Erythroblast (primary cell): Measurements from ENCODE around the gene ADAM11.
"Not testable (repeated sequence)": the region's sequence is repeated elsewhere in the genome, so short reads cannot be mapped to it uniquely, and the experiment has no call there.

Source experiments
- DNase-seq, 2 experiments: peaks; one replicate each; lab custom pipeline; 2025; lab: John Stamatoyannopoulos, UW
- GATA1 ChIP-seq: IDR thresholded peaks from 2 replicates; pipeline ENCODE4 v1.6.1; 2011; ENCODE audit warnings: low read depth, mild to moderate bottlenecking, control low read depth, low read length, moderate library complexity
- POLR2A ChIP-seq: IDR thresholded peaks from 2 replicates; pipeline ENCODE4 v1.6.1; 2011; ENCODE audit warnings: mild to moderate bottlenecking, low read length

The ADAM11 gene

DNA sequence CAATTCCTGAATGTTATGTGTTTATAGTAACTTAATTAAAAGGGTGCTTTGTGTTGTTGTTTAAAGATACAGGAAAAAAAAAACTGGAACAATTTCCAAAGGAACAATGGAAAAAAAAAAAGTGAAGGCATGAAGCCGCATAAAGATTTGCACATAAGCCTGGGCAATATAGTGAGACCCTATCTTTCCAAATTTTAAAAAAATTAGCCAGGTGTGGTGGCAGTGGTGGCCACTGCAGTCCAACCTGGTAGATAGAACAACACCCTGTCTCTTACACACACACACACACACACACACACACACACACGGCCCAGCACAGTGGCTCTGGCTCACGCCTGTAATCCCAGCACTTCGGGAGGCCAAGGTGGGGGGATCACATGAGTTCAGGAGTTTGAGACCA lies 49.4 kb downstream of the ADAM11 start:
- TF ChIP-seq POLR2A (no peak), GATA1 (no peak)
- no peak for DNase-seq

DNA sequence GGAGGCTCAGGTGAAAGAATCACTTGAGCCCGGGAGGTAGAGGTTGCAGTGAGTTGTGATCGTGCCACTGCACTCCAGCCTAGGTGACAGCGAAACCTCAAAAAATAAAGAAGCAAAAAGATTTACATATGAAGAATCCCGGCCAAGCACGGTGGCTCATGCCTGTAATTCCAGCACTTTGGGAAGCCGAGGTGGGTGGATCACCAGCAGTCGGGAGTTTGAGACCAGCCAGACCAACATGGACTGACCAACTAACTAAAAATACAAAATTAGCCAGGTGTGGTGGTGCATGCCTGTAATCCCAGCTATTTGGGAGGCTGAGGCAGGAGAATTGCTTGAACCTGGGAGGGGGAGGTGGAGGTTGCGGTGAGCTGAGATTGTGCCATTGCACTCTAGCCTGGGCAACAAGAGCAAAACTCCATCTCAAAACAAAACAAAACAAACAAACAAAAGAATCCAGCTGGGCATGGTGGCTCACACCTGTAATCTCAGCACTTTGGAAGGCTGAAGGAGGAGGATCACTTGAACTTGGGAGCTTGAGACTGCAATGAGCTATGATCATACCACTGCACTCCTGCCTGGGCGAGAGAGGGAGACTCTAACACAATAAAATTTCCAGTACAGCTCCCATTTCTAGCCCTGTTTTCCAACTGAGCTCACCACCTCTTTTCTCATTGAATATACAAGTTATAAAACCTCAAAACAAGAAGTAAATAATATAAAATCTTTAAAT lies 50.0 kb downstream of the ADAM11 start:
- not testable (repeated sequence) for DNase-seq

DNA sequence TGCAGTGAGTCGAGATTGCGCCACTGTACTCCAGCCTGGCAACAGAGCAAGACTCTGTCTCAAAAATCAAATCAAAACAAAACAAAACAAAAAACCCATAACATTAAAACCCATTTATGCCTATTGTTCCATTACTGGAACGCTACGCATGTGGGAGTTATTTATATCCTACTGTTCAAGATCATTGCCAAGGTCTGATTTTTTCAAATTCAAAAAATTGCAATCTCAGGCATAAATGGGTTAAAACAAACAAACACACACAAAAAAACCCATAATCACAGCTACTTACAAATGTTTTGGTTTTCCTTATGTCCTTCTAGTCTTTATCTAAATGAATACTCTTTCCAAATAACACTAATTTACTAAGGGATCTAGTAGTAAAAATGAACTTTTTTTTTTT lies 53.5 kb downstream of the ADAM11 start:
- TF ChIP-seq POLR2A (no peak), GATA1 (no peak)
- DNase-seq: no peak

- DNase-seq: not testable (repeated sequence)
These were observed 59.7 kb downstream of the ADAM11 start for GRCh38 chr17:44818508-44818907.

DNA sequence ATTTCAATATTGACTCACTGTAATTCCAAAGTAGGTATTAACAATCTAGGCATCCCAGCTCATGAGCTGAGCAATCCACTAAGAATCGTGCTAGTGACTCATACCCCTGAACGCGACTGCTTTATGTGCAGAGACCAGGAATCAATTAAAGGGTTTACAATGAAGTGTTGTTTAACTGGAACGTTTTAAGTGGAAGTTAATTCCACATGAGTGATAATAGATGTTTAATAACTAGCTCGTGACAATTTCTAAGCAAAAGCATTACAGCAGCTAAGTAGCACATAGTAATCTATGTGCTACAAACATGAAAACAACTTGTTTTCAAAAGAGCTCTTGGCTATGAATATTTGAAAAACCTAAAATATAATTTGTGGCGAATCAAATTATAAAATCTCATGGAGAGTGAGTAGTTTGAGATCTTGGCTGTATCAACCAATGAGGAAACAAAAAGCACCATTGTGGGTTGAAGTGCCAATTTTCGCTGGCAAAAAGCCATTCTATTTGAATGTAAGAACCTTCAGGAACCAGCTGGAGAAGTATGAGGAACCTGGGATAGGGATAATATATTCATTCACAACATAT lies 61.9 kb downstream of the ADAM11 start:
- TF ChIP-seq GATA1 (no peak), POLR2A (no peak)
- no peak for DNase-seq

- not testable (repeated sequence) for DNase-seq
These were observed 66.4 kb downstream of the ADAM11 start for GRCh38 chr17:44825236-44825635.

DNA sequence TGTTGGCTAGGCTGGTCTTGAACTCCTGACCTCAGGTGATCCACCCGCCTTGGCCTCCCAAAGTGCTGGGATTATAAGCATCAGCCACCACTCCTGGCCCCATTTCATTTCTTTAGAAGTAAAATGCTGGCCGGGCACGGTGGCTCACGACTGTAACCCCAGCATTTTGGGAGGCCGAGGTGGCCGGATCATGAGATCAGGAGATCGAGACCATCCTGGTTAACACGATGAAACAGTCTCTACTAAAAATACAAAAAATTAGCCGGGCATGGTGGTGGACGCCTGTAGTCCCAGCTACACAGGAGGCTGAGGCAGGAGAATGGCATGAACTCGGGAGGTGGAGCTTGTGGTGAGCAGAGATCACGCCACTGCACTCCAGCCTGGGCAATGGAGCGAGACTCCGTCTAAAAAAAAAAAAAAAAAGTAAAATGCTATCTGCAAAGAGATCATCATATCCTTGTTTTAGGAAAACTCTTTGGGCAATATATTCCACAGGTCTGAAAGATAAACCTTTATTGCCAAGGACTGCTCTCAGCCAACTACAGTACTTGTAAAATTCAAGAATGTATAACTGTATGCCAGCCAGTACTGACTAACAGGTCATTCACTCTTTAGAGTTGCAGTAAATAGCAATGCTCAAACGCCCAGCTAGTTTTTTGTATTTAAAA lies 67.5 kb downstream of the ADAM11 start:
- no peak for TF ChIP-seq POLR2A
- no peak for TF ChIP-seq GATA1
- no peak for DNase-seq

DNA sequence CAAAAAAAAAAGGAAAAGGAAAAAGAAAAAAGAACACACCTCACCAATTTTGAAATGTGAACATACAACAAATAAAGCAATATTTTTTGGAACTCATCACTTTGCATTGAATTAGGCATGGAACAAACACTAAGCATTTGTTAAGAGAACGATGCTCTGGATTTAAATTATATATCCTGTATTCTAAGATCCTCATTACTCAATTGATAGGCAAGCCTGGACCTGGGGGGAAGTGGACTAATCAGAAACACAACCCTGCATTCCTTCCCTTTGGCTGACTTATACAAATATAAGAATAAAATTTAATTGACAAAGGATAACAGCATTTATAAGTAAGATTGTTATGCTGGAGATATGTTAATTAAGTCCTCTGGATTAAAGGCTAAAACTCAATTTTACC lies 69.1 kb downstream of the ADAM11 start:
- TF ChIP-seq POLR2A: no peak
- no peak for TF ChIP-seq GATA1
- no peak for DNase-seq

DNA sequence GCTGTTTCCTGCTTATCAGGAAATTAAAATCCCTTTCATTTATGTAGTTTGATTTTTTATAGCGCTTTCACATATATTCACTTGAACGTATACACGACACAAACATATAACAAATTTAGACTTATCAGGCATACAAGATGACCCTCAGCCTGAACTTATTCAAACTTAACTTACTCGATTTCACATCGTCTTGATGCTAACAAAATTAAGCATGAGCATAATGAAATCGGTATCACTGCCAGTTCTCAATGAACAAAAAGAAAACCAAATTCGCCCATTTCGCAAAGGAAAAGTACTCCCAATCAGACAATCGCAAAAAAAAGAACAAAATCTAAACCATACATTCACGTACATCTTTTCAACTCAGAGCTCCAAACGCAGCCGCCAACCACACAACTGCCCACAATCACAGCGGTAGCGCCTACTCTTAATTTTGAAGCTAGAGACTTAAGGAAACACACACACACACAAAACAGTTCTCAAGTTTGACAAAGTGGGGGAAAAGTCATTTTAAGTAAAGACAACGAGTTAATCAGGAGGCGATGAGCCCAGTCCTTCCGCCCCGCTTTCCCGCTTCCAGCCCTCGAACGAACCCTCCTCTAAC lies 70.2 kb downstream of the ADAM11 start:
- TF ChIP-seq GATA1 (no peak), POLR2A (no peak)
- peak in 1 of 2 experiments; percentile 36 for DNase-seq

- no peak for TF ChIP-seq GATA1
- no peak for TF ChIP-seq POLR2A
- no peak for DNase-seq
These were observed 71.0 kb downstream of the ADAM11 start, which contains the start of gene GJC1 for GRCh38 chr17:44829523-44830358. Gene GJC1 (minus strand): TSS chr17:44830287. CDS start chr17:44805817, 24,470 bp downstream.

GRCh38 chr17:44830359-44831288 lies 71.8 kb downstream of the ADAM11 start:
- TF ChIP-seq GATA1 (no peak), POLR2A (no peak)
- DNase-seq: no peak

- TF ChIP-seq POLR2A: no peak
- TF ChIP-seq GATA1: no peak
These were observed 72.6 kb downstream of the ADAM11 start for GRCh38 chr17:44831371-44831770.

More at GRCh38 chr17:44831371-44831770, 72.6 kb downstream of the ADAM11 start:
- DNase-seq: no peak
